IMR-90 (cell line): Measurements from ENCODE around the gene LLGL1. TPM values are rescaled to one million over a fixed set of nuclear protein-coding genes. Genes with fewer than 3 reads are reported as not detected.

Experiments used
- ATAC-seq: fragments of 200-7000 bp; cut with Tn5 transposase; 2 replicates; pipeline ENCODE4 v1.9.1; 2020; ENCODE audit warnings: low read depth, mild to moderate bottlenecking, moderate library complexity
- BruUV-seq: library from RNA; stranded (reverse); fragments of 400-500 nt; replicated peaks from 2 replicates; lab custom pipeline; 2021; lab: Mats Ljungman, UMichigan
- CTCF ChIA-PET: fragments of 300-600 bp; formaldehyde crosslinking; extraction: SDS; loops from one replicate; lab custom pipeline; 2021; ENCODE audit warnings: antibody characterized with exemption; lab: Yijun Ruan, JAX
- POLR2A ChIA-PET: fragments of 300-600 bp; sonication (Branson Sonifier 250); formaldehyde crosslinking; loops from one replicate; lab custom pipeline; 2022; ENCODE audit warnings: antibody characterized with exemption; ENCODE audit not compliant: unreplicated experiment; lab: Charles Lee
- DNase-seq: peaks from one replicate; pipeline ENCODE4 v3.0.0; 2013
- H2AFZ ChIP-seq: replicated peaks from 2 replicates; pipeline ENCODE3; 2013; ENCODE audit warnings: low read length, mild to moderate bottlenecking; ENCODE audit not compliant: poor library complexity
- H2AK5ac ChIP-seq: 2 replicates; pipeline ENCODE4 v1.6.1; 2013; ENCODE audit warnings: low read depth, low read length, inconsistent platforms
- H2AK9ac ChIP-seq: replicated peaks from 2 replicates; pipeline ENCODE3; 2013; ENCODE audit warnings: mild to moderate bottlenecking, low read depth, low read length, moderate library complexity; ENCODE audit not compliant: poor library complexity
- H2BK120ac ChIP-seq: 2 replicates; pipeline ENCODE4 v1.6.1; 2013; ENCODE audit warnings: low read depth, low read length, inconsistent platforms
- H2BK15ac ChIP-seq: 3 replicates; pipeline ENCODE4 v1.6.1; 2013; ENCODE audit warnings: low read depth, low read length, inconsistent platforms
- H2BK20ac ChIP-seq: 2 replicates; pipeline ENCODE4 v1.6.1; 2013; ENCODE audit warnings: low read depth, mild to moderate bottlenecking, inconsistent platforms, low read length, moderate library complexity
- H2BK5ac ChIP-seq: 2 replicates; pipeline ENCODE4 v1.6.1; 2013; ENCODE audit warnings: mild to moderate bottlenecking, low read depth, low read length, inconsistent platforms; ENCODE audit not compliant: poor library complexity, severe bottlenecking
- H3K14ac ChIP-seq: replicated peaks from 2 replicates; pipeline ENCODE4 v1.6.1; 2013; ENCODE audit warnings: low read depth, low read length, inconsistent platforms
- H3K18ac ChIP-seq: 2 replicates; pipeline ENCODE4 v1.6.1; 2013; ENCODE audit warnings: low read depth, low read length, control low read depth
- H3K23ac ChIP-seq: 2 replicates; pipeline ENCODE4 v1.6.1; 2013; ENCODE audit warnings: low read depth, low read length, inconsistent platforms
- H3K27ac ChIP-seq: 2 replicates; pipeline ENCODE4 v1.5.1; 2013; ENCODE audit warnings: mild to moderate bottlenecking, control low read depth, low read length; ENCODE audit not compliant: insufficient read depth
- H3K27me3 ChIP-seq: 2 replicates; pipeline ENCODE4 v1.6.1; 2013; ENCODE audit warnings: low read length; ENCODE audit not compliant: control insufficient read depth, insufficient read depth
- H3K36me3 ChIP-seq: 2 replicates; pipeline ENCODE4 v1.6.1; 2013; ENCODE audit warnings: low read length, mixed read lengths; ENCODE audit not compliant: control insufficient read depth, insufficient read depth
- H3K4ac ChIP-seq: 2 replicates; pipeline ENCODE4 v1.6.1; 2013; ENCODE audit warnings: low read depth, low read length, inconsistent platforms
- H3K4me1 ChIP-seq: 2 replicates; pipeline ENCODE4 v1.6.1; 2013; ENCODE audit warnings: low read length, mixed read lengths; ENCODE audit not compliant: control insufficient read depth, insufficient read depth
- H3K4me2 ChIP-seq: 2 replicates; pipeline ENCODE4 v1.6.1; 2013; ENCODE audit warnings: low read depth, mild to moderate bottlenecking, control low read depth, low read length, moderate library complexity
- H3K4me3 ChIP-seq: 2 replicates; pipeline ENCODE4 v1.5.1; 2013; ENCODE audit warnings: low read depth, mild to moderate bottlenecking, control low read depth, low read length, moderate library complexity; ENCODE audit not compliant: insufficient read depth
- H3K56ac ChIP-seq: 2 replicates; pipeline ENCODE4 v1.6.1; 2013; ENCODE audit warnings: low read length, inconsistent platforms; ENCODE audit not compliant: insufficient read depth; ENCODE audit errors: extremely low read depth
- H3K79me1 ChIP-seq, 2 experiments: 2 replicates each; pipeline ENCODE4 v1.6.1; 2013; ENCODE audit warnings: low read length in 2 of 2, inconsistent platforms in 1 of 2, low read depth in 1 of 2
- H3K9ac ChIP-seq: 2 replicates; pipeline ENCODE4 v1.6.1; 2013; ENCODE audit warnings: low read depth, low read length, control low read depth
- H3K9me1 ChIP-seq: 2 replicates; pipeline ENCODE4 v1.6.1; 2013; ENCODE audit warnings: low read length, inconsistent platforms; ENCODE audit not compliant: insufficient read depth
- H3K9me3 ChIP-seq: 2 replicates; pipeline ENCODE4 v1.6.1; 2013; ENCODE audit warnings: low read length; ENCODE audit not compliant: control insufficient read depth, insufficient read depth
- H4K20me1 ChIP-seq: 2 replicates; pipeline ENCODE4 v1.6.1; 2013; ENCODE audit warnings: low read length, inconsistent platforms; ENCODE audit not compliant: insufficient read depth
- H4K5ac ChIP-seq: 2 replicates; pipeline ENCODE4 v1.6.1; 2013; ENCODE audit warnings: mild to moderate bottlenecking, low read depth, low read length, control low read depth
- H4K8ac ChIP-seq, 2 experiments: 2 replicates each; pipeline ENCODE4 v1.6.1; 2013; ENCODE audit warnings: low read depth in 2 of 2, low read length in 2 of 2, control low read depth in 1 of 2, inconsistent platforms in 1 of 2
- H4K91ac ChIP-seq: 2 replicates; pipeline ENCODE4 v1.6.1; 2013; ENCODE audit warnings: low read depth, low read length, inconsistent platforms; ENCODE audit not compliant: insufficient read depth
- BHLHE40 ChIP-seq: fragments of 150-350 bp; IDR thresholded peaks from 2 replicates; pipeline ENCODE4 v1.6.1; 2016; ENCODE audit warnings: mild to moderate bottlenecking, low read depth, low read length
- CEBPB ChIP-seq: IDR thresholded peaks from 2 replicates; pipeline ENCODE4 v1.6.1; 2012; ENCODE audit warnings: low read depth, low read length, improper control_type of control experiment
- CHD1 ChIP-seq: IDR thresholded peaks from 2 replicates; pipeline ENCODE4 v1.6.1; 2012; ENCODE audit warnings: low read depth, low read length, improper control_type of control experiment
- CTCF ChIP-seq: conservative IDR thresholded peaks from 2 replicates; pipeline ENCODE4 v1.5.1; 2012; ENCODE audit warnings: mild to moderate bottlenecking, low read depth, low read length, improper control_type of control experiment
- ELK1 ChIP-seq: fragments of 150-350 bp; IDR thresholded peaks from 2 replicates; pipeline ENCODE4 v1.6.1; 2016; ENCODE audit warnings: low read depth, mild to moderate bottlenecking, low read length, moderate library complexity, borderline replicate concordance
- FOS ChIP-seq: fragments of 150-350 bp; IDR thresholded peaks from 2 replicates; pipeline ENCODE4 v1.6.1; 2016; ENCODE audit warnings: low read depth, low read length
- MAFK ChIP-seq: IDR thresholded peaks from 2 replicates; pipeline ENCODE4 v1.6.1; 2012; ENCODE audit warnings: low read depth, low read length, improper control_type of control experiment
- MAZ ChIP-seq: IDR thresholded peaks from 2 replicates; pipeline ENCODE4 v1.6.1; 2012; ENCODE audit warnings: low read depth, mild to moderate bottlenecking, low read length, improper control_type of control experiment, moderate library complexity, borderline replicate concordance
- MXI1 ChIP-seq: IDR thresholded peaks from 2 replicates; pipeline ENCODE4 v1.6.1; 2012; ENCODE audit warnings: low read depth, mild to moderate bottlenecking, low read length, moderate library complexity, borderline replicate concordance
- NFE2L2 ChIP-seq: fragments of 150-350 bp; IDR thresholded peaks from 2 replicates; pipeline ENCODE4 v1.6.1; 2016; ENCODE audit warnings: low read depth, mild to moderate bottlenecking, low read length
- POLR2A ChIP-seq: IDR thresholded peaks from 2 replicates; pipeline ENCODE4 v1.6.1; 2012; ENCODE audit warnings: mild to moderate bottlenecking, low read depth, low read length
- RAD21 ChIP-seq: IDR thresholded peaks from 2 replicates; pipeline ENCODE4 v1.6.1; 2012; ENCODE audit warnings: low read length, improper control_type of control experiment
- RCOR1 ChIP-seq: IDR thresholded peaks from 2 replicates; pipeline ENCODE4 v1.6.1; 2012; ENCODE audit warnings: mild to moderate bottlenecking, low read length, improper control_type of control experiment; ENCODE audit not compliant: insufficient replicate concordance
- RFX5 ChIP-seq: IDR thresholded peaks from 2 replicates; pipeline ENCODE4 v1.8.0; 2012; ENCODE audit warnings: low read depth, mild to moderate bottlenecking, low read length, moderate library complexity
- SMC3 ChIP-seq: fragments of 150-350 bp; IDR thresholded peaks from 2 replicates; pipeline ENCODE4 v1.6.1; 2016; ENCODE audit warnings: low read depth, mild to moderate bottlenecking, antibody characterized with exemption, low read length, moderate library complexity
- USF2 ChIP-seq: fragments of 150-350 bp; IDR thresholded peaks from 2 replicates; pipeline ENCODE4 v1.6.1; 2017; ENCODE audit warnings: mild to moderate bottlenecking, antibody characterized with exemption, low read length, low read depth
- WGBS, 2 experiments: methylation state at CpG; one replicate each; pipeline versions ENCODE4 v1.1.5 to v1.1.7; 2013; ENCODE audit warnings: missing lambda C conversion rate in 2 of 2; ENCODE audit not compliant: insufficient read length in 1 of 2; ENCODE audit errors: extremely low coverage in 2 of 2; 5-methylcytosine and 5-hydroxymethylcytosine counted together
- dilution Hi-C: fragments of 300-500 bp; cut with HindIII; formaldehyde crosslinking; loops from one replicate; pipeline ENCODE4 v1.14.3; 2018; ENCODE audit warnings: low sequenced_read_pairs; ENCODE audit not compliant: unreplicated experiment
- in situ Hi-C: fragments of 300-500 bp; cut with MboI; formaldehyde crosslinking; loops from 3 replicates; pipeline ENCODE4 v1.14.3; 2019; ENCODE audit warnings: low sequenced_read_pairs, inconsistent platforms, mixed read lengths
- intact Hi-C: fragments of 100-400 bp; cut with micrococcal nuclease; formaldehyde crosslinking; loops from 2 replicates; pipeline ENCODE4 v1.10.0; 2022
- polyA plus RNA-seq, 3 experiments: library from polyadenylated mRNA; depleted of rRNA; stranded (reverse); fragments of >200 nt; gene quantifications; 2 replicates each; pipeline ENCODE4 v1.2.3, GENCODE V29; 2012; ENCODE audit warnings: low replicate concordance in 1 of 3
- total RNA-seq: library from RNA; depleted of rRNA; stranded (reverse); fragments of >200 nt; gene quantifications from 2 replicates; pipeline ENCODE4 v1.2.3, GENCODE V29; 2012

Gene LLGL1
- total and polyA plus RNA-seq, 2 of the 4 experiments (the other 2 are of a cell fraction): 40.1 to 52.9 TPM

GRCh38 chr17:18246109-18246725, 20.8 kb downstream of the LLGL1 start:
- in situ Hi-C loops: no loop called here
- no peak overlapping the region for H2AFZ ChIP-seq
- no peak overlapping the region for H4K8ac ChIP-seq
- BruUV-seq: TSS peak; percentile 88
- no peak overlapping the region for H3K23ac ChIP-seq
- H3K4me3 ChIP-seq: no peak overlapping the region
- H2AK9ac ChIP-seq: peak overlapping the region; percentile 16
- no peak overlapping the region for H2BK20ac ChIP-seq
- no peak for TF ChIP-seq MXI1
- no peak for TF ChIP-seq CHD1
- TF ChIP-seq RAD21: no peak
- no peak for TF ChIP-seq MAFK
- TF ChIP-seq RCOR1: no peak
- TF ChIP-seq RFX5: no peak
- TF ChIP-seq FOS: no peak
- no peak for TF ChIP-seq MAZ
- no peak for TF ChIP-seq BHLHE40
- no peak for TF ChIP-seq POLR2A
- no peak for TF ChIP-seq ELK1
- no peak for TF ChIP-seq CEBPB
- no peak for TF ChIP-seq SMC3
- no peak for TF ChIP-seq CTCF
- no peak for TF ChIP-seq USF2
- no peak for TF ChIP-seq NFE2L2
- POLR2A ChIA-PET: no interaction called here
- H3K27ac ChIP-seq: no peak overlapping the region
- no peak overlapping the region for H3K56ac ChIP-seq
- no peak overlapping the region for H2BK5ac ChIP-seq
- dilution Hi-C loops: no loop called here
- H4K5ac ChIP-seq: no peak overlapping the region
- H3K14ac ChIP-seq: no peak overlapping the region
- no peak overlapping the region for H2AK5ac ChIP-seq
- H3K79me1 ChIP-seq: peaks cover 3 to 26% of the 10 kb centered on the region in 2 experiments; a peak in 2 of 4 replicates
- no peak overlapping the region for H3K9ac ChIP-seq
- CTCF ChIA-PET: no interaction called here
- ATAC-seq (no peak), DNase-seq (no peak)
- H3K36me3 ChIP-seq: peaks cover 83% of the 10 kb centered on the region
- no peaks in the 10 kb centered on the region for H3K4me1 ChIP-seq
- no peak overlapping the region for H2BK120ac ChIP-seq
- peaks cover 35% of the 10 kb centered on the region for H4K20me1 ChIP-seq
- intact Hi-C loops: no loop called here
- H3K9me3 ChIP-seq: no peaks in the 10 kb centered on the region
- H3K4me2 ChIP-seq: no peak overlapping the region
- no peak overlapping the region for H3K18ac ChIP-seq
- WGBS, 2 experiments: 80% methylated on average over 6 of the region's 24 CpGs; no CpG with 5 or more reads in 1 of the 2 experiments
- no peak overlapping the region for H3K4ac ChIP-seq
- peaks cover 3% of the 10 kb centered on the region for H3K9me1 ChIP-seq
- no peaks in the 10 kb centered on the region for H3K27me3 ChIP-seq
- no peak overlapping the region for H4K91ac ChIP-seq
- H2BK15ac ChIP-seq: no peak overlapping the region
